ENCODE results near the gene GREB1L.

GREB1L gene

DNA sequence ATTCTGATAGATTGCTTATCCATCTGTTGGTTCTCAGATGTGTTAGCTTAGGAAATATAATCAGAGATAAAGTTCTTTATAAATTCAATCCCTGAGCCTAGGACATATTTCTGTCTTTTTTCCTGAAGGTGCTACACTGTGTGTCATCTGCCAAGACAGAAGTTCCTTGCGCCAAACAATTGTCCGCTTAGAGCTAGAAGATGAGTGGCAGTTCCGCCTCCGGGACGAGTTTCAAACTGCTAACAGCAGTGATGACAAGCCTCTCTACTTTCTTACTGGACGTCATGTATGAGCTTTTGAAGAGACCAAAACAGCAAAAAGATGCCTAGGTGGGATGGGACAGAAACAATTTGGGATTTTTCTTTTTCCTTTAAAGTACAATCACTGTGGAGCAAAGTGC, 280.5 kb downstream of the GREB1L start:
- H3K4me2 ChIP-seq = no peak overlapping the region
- H3K9me3 ChIP-seq = no peaks in the 10 kb centered on the region
- H3K27me3 ChIP-seq = no peaks in the 10 kb centered on the region
- H3K36me3 ChIP-seq = peaks cover 60% of the 10 kb centered on the region
- H3K4me3 ChIP-seq = no peak overlapping the region
- no peak overlapping the region for H3K9ac ChIP-seq
- H4K20me1 ChIP-seq = no peaks in the 10 kb centered on the region
- no peak overlapping the region for H3K27ac ChIP-seq
- no peaks in the 10 kb centered on the region for H3K4me1 ChIP-seq
- no peak for TF ChIP-seq Cebpa-rat (IDR thresholded peaks at IDR 0.05)

DNA sequence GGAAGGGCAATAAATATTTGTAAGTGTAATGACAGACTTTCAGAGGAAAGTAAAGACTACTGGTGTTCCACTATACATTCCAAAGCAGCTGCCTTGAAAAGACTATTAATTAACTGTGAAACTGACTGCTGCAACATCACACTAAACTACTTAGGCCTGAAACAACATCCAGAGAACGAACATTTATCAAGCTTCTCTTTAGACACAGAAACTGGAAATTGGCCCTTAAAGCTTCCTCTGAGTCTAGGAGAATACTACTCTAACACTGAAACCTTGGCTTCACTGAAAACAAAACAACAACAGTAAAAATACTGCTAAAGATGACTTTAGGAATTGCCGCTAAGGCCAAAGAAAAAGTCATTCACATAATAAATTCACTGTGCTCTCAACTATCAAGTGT, 283.9 kb downstream of the GREB1L start:
- no peaks in the 10 kb centered on the region for H3K9me3 ChIP-seq
- H3K4me1 ChIP-seq = no peaks in the 10 kb centered on the region
- H3K27me3 ChIP-seq = no peaks in the 10 kb centered on the region
- no peak overlapping the region for H3K9ac ChIP-seq
- H3K4me2 ChIP-seq = no peak overlapping the region
- no peak overlapping the region for H3K27ac ChIP-seq
- no peaks in the 10 kb centered on the region for H4K20me1 ChIP-seq
- no peak for TF ChIP-seq Cebpa-rat (IDR thresholded peaks at IDR 0.05)
- H3K36me3 ChIP-seq = peaks cover 69% of the 10 kb centered on the region
- no peak overlapping the region for H3K4me3 ChIP-seq

DNA sequence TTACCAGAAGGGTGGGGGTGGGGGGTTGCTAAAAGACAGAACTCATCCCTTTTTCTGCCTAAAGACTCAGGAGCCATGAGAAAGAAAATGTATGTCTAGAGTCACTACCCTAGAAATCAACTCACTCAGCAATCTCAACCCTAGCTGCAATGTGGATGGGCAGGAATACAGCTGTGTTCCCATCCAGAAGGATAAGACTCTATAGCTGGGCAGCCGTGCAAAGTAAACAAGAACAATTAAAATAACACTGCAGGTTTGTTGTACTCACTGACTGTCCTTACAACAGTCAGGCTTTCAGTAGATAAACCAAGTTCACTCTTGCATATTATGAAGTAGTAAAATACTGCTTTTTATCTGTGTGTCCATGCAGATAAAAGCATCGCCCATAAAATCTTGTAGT, 284.4 kb downstream of the GREB1L start:
- no peaks in the 10 kb centered on the region for H4K20me1 ChIP-seq
- no peaks in the 10 kb centered on the region for H3K27me3 ChIP-seq
- H3K9me3 ChIP-seq = no peaks in the 10 kb centered on the region
- no peak overlapping the region for H3K27ac ChIP-seq
- peaks cover 69% of the 10 kb centered on the region for H3K36me3 ChIP-seq
- H3K4me3 ChIP-seq = no peak overlapping the region
- H3K4me2 ChIP-seq = no peak overlapping the region
- H3K9ac ChIP-seq = no peak overlapping the region
- no peaks in the 10 kb centered on the region for H3K4me1 ChIP-seq
- TF ChIP-seq Cebpa-rat (IDR thresholded peaks at IDR 0.05) = no peak

GRCh38 chr18:21534327-21534726, 292.3 kb downstream of the GREB1L start:
- Histone ChIP-seq H3K36me3 (peaks cover 89% of the 10 kb centered on the region), H3K9ac (no peak overlapping the region), H3K4me2 (no peak overlapping the region), H3K27me3 (no peaks in the 10 kb centered on the region), H4K20me1 (no peaks in the 10 kb centered on the region), H3K27ac (no peak overlapping the region), H3K4me1 (no peaks in the 10 kb centered on the region), H3K9me3 (no peaks in the 10 kb centered on the region), H3K4me3 (no peak overlapping the region)
- TF ChIP-seq Cebpa-rat (IDR thresholded peaks at IDR 0.05) = no peak

DNA sequence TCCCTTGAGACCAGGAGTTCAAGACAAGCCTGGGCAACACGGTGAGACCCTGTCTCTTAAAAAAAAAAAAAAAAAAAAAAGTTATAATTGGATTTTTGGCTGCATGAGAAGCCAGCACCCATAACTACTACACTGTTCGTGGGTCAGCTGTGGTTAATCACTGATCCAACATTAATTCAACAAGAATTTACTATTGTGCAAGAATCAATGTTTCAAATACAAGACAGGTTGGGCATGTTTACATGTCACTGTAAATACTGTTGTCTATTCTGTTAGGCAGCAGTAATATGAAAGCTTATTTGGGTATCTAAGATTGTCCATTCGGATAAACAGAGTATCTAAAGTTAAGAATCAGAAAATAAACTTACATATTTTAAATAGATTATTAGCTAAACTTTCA, 296.2 kb downstream of the GREB1L start:
- H3K36me3 ChIP-seq = peaks cover 80% of the 10 kb centered on the region
- no peaks in the 10 kb centered on the region for H3K9me3 ChIP-seq
- H3K9ac ChIP-seq = no peak overlapping the region
- H4K20me1 ChIP-seq = no peaks in the 10 kb centered on the region
- no peaks in the 10 kb centered on the region for H3K27me3 ChIP-seq
- no peaks in the 10 kb centered on the region for H3K4me1 ChIP-seq
- H3K4me3 ChIP-seq = no peak overlapping the region
- TF ChIP-seq Cebpa-rat (IDR thresholded peaks at IDR 0.05) = no peak
- no peak overlapping the region for H3K4me2 ChIP-seq
- H3K27ac ChIP-seq = no peak overlapping the region

- 0 out of 2 replicates have a peak, but pooled peaks cover 8% of the 10 kb centered on the region for H4K20me1 ChIP-seq
- no peak for TF ChIP-seq Cebpa-rat (IDR thresholded peaks at IDR 0.05)
- H3K9me3 ChIP-seq = no peaks in the 10 kb centered on the region
- H3K4me2 ChIP-seq = no peak overlapping the region
- no peak overlapping the region for H3K27ac ChIP-seq
- H3K4me3 ChIP-seq = no peak overlapping the region
- H3K36me3 ChIP-seq = peaks cover 78% of the 10 kb centered on the region
- no peaks in the 10 kb centered on the region for H3K27me3 ChIP-seq
- no peak overlapping the region for H3K9ac ChIP-seq
- H3K4me1 ChIP-seq = no peaks in the 10 kb centered on the region
Measured at GRCh38 chr18:21546423-21546822, 304.4 kb downstream of the GREB1L start.

- no peak overlapping the region for H3K9ac ChIP-seq
- H3K9me3 ChIP-seq = no peaks in the 10 kb centered on the region
- no peak for TF ChIP-seq Cebpa-rat (IDR thresholded peaks at IDR 0.05)
- H3K36me3 ChIP-seq = peaks cover 90% of the 10 kb centered on the region
- H4K20me1 ChIP-seq = 0 out of 2 replicates have a peak, but pooled peaks cover 8% of the 10 kb centered on the region
- H3K4me1 ChIP-seq = no peaks in the 10 kb centered on the region
- no peak overlapping the region for H3K4me3 ChIP-seq
- H3K4me2 ChIP-seq = no peak overlapping the region
- no peaks in the 10 kb centered on the region for H3K27me3 ChIP-seq
- H3K27ac ChIP-seq = no peak overlapping the region
Measured at GRCh38 chr18:21548647-21549046, 306.6 kb downstream of the GREB1L start.

DNA sequence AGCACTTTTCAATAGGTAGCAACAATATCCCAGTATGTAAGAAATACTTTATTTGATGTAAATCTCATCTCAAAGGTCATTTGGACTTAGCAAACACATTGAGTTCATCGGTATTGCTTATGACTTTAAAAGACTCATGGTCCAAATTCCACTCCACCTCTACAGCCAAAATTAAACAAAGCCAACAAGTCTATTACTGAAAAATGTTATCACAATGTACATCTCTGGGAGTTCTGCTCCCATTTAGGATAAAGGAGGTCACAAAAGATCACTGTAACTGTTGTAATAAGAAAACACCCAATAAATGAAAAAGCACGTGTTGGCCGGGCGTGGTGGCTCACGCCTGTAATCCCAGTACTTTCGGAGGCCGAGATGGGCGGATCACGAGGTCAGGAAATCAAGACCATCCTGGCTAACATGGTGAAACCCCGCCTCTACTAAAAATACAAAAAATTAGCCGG, 308.5 kb downstream of the GREB1L start:
- Histone ChIP-seq H3K27me3 (no peaks in the 10 kb centered on the region), H3K36me3 (peaks cover 91% of the 10 kb centered on the region), H3K4me1 (no peaks in the 10 kb centered on the region), H3K9me3 (no peaks in the 10 kb centered on the region), H3K4me3 (no peak overlapping the region), H3K9ac (no peak overlapping the region), H3K4me2 (no peak overlapping the region), H3K27ac (no peak overlapping the region), H4K20me1 (0 out of 2 replicates have a peak, but pooled peaks cover 8% of the 10 kb centered on the region)
- TF ChIP-seq Cebpa-rat (IDR thresholded peaks at IDR 0.05) = no peak

DNA sequence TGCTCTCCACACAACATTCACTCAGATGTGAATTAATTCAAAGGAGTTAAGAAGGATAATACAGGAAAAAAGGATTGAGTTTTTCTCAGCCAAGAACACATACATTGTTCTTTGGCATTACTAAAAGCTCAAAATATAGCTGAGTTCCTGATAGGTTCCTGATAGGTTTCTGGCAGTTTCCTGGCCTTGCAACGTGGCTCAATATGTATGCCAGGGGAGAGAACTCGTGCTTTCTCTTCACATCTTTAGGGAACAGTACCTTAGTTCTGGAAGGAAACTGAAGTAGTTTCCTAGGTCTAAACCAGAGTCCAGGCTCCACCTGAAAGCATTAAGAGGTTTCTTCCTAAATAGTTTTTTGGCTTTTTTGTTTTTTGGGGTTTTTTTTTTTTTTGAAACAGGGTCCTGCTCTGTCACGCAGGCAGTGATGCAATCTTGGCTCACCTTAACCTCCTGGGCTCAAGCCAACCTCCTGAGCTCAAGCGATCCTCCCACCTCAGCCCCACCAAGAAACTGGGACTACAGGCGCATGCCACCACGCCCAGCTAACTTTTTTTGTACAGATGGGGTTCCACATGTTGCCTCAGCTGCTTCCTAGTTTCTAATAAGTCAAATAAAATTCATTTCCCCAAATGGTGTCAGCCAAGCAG, 315.7 kb downstream of the GREB1L start:
- H3K9ac ChIP-seq = no peak overlapping the region
- no peak overlapping the region for H3K4me2 ChIP-seq
- H4K20me1 ChIP-seq = no peaks in the 10 kb centered on the region
- TF ChIP-seq Cebpa-rat (IDR thresholded peaks at IDR 0.05) = no peak
- H3K27ac ChIP-seq = no peak overlapping the region
- peaks cover 81% of the 10 kb centered on the region for H3K36me3 ChIP-seq
- no peak overlapping the region for H3K4me3 ChIP-seq
- H3K9me3 ChIP-seq = no peaks in the 10 kb centered on the region
- no peaks in the 10 kb centered on the region for H3K27me3 ChIP-seq
- no peaks in the 10 kb centered on the region for H3K4me1 ChIP-seq

DNA sequence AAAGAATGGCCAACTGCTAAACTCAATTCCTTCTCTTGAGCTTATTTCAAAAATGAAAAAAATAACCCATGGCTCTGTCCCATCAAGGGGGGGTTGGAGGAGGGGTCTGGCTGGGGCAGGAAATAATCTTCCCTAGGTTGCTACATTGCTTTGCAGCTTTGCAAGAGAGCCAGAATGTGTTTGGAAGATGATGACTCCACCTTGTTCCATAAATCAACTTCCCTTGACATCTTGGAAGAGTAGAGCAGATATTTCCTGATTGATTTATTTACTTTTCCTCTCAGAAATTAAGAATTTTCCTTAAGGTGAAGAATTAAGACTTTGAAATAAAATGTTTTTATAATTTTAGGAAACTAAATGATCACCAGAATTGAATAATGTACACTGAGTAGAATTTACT, 317.2 kb downstream of the GREB1L start:
- peaks cover 81% of the 10 kb centered on the region for H3K36me3 ChIP-seq
- no peak overlapping the region for H3K9ac ChIP-seq

DNA sequence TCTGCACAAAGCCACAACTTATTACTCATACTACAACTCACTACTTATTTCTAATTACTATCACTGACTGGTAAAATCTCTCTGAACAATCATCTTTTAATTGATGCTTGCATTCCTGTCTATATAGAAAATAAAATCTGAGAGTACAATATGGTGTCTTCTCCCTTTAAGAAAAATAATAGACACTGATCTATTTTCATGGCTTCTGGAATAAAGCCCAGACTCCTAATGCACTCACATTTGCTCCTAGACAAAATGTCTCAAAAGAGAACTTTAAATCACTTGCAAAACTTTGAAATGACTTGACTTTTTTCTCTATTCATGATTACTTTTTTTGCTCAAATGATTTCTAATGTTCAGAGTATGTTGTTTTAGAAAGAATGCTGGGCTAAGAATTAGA, 329.7 kb downstream of the GREB1L start:
- Histone ChIP-seq H3K4me1 (no peaks in the 10 kb centered on the region), H3K27me3 (no peaks in the 10 kb centered on the region), H3K9ac (no peak overlapping the region), H4K20me1 (peaks cover 20% of the 10 kb centered on the region), H3K27ac (no peak overlapping the region), H3K4me2 (no peak overlapping the region), H3K36me3 (peaks cover 93% of the 10 kb centered on the region), H3K9me3 (no peaks in the 10 kb centered on the region), H3K4me3 (no peak overlapping the region)
- TF ChIP-seq Cebpa-rat (IDR thresholded peaks at IDR 0.05) = no peak

More for the DNA sequence above, 317.2 kb downstream of the GREB1L start:
- Histone ChIP-seq H3K9me3 (no peaks in the 10 kb centered on the region), H3K27ac (no peak overlapping the region), H3K27me3 (no peaks in the 10 kb centered on the region), H4K20me1 (no peaks in the 10 kb centered on the region), H3K4me1 (no peaks in the 10 kb centered on the region), H3K4me2 (no peak overlapping the region), H3K4me3 (no peak overlapping the region)
- TF ChIP-seq Cebpa-rat (IDR thresholded peaks at IDR 0.05) = no peak
